GM21723 (cell line): ENCODE data around the gene MBNL2.
"Not testable (repeated sequence)": the region's sequence is repeated elsewhere in the genome, so short reads cannot be mapped to it uniquely, and the experiment has no call there.

ENCODE experiments used
- ATAC-seq: cut with Tn5 transposase; IDR thresholded peaks from one replicate; pipeline ENCODE4 v1.9.1; 2021; ENCODE audit warnings: mild to moderate bottlenecking, moderate library complexity; ENCODE audit not compliant: unreplicated experiment

MBNL2 gene

GRCh38 chr13:97341135-97341534 lies 119.0 kb downstream of the MBNL2 start:
- no peak for ATAC-seq

- ATAC-seq = no peak
These were observed 120.0 kb downstream of the MBNL2 start for GRCh38 chr13:97342136-97342535.

GRCh38 chr13:97342936-97343335 lies 120.8 kb downstream of the MBNL2 start:
- no peak for ATAC-seq

- ATAC-seq = peak; percentile 55
These were observed 122.4 kb downstream of the MBNL2 start for GRCh38 chr13:97344265-97345175.

- ATAC-seq = no peak
These were observed 124.0 kb downstream of the MBNL2 start for GRCh38 chr13:97346097-97346496.

GRCh38 chr13:97346561-97347254 lies 124.6 kb downstream of the MBNL2 start:
- ATAC-seq = no peak

GRCh38 chr13:97347255-97347932 lies 125.3 kb downstream of the MBNL2 start:
- ATAC-seq = no peak

GRCh38 chr13:97348569-97349100 lies 126.5 kb downstream of the MBNL2 start:
- ATAC-seq = no peak

- not testable (repeated sequence) for ATAC-seq
These were observed 129.9 kb downstream of the MBNL2 start for GRCh38 chr13:97352012-97352411.

GRCh38 chr13:97352815-97353214 lies 130.7 kb downstream of the MBNL2 start:
- ATAC-seq = no peak

GRCh38 chr13:97353927-97354675 lies 132.0 kb downstream of the MBNL2 start:
- ATAC-seq = no peak

GRCh38 chr13:97354808-97355207 lies 132.7 kb downstream of the MBNL2 start:
- no peak for ATAC-seq

- ATAC-seq = no peak
These were observed 134.5 kb downstream of the MBNL2 start for GRCh38 chr13:97356592-97356991.

GRCh38 chr13:97359181-97360057 lies 137.3 kb downstream of the MBNL2 start:
- ATAC-seq = peak; percentile 96

- no peak for ATAC-seq
These were observed 138.5 kb downstream of the MBNL2 start for GRCh38 chr13:97360610-97361009.

- no peak for ATAC-seq
These were observed 141.9 kb downstream of the MBNL2 start for GRCh38 chr13:97364031-97364430.

GRCh38 chr13:97364827-97365226 lies 142.7 kb downstream of the MBNL2 start:
- no peak for ATAC-seq

GRCh38 chr13:97366172-97366688 lies 144.1 kb downstream of the MBNL2 start:
- ATAC-seq = no peak
